Measurements from ENCODE around the gene CTNNA2.

- no peak for TF ChIP-seq SUZ12 (IDR thresholded peaks at IDR 0.05; ENCODE audit: low read length)
- no peak for TF ChIP-seq RFX5 (IDR thresholded peaks at IDR 0.05; ENCODE audit: borderline replicate concordance, low read depth, low read length)
- no peak for TF ChIP-seq YY1 (IDR thresholded peaks at IDR 0.05; ENCODE audit: low read depth, low read length)
- no peak for TF ChIP-seq SIRT6 (IDR thresholded peaks at IDR 0.05; ENCODE audit: low read length)
- no peak for TF ChIP-seq TEAD4 (IDR thresholded peaks at IDR 0.05; ENCODE audit: low read depth, low read length)
- TF ChIP-seq HDAC6 (IDR thresholded peaks at IDR 0.05; ENCODE audit: low read depth, low read length): no peak
- no peak for TF ChIP-seq ATF3 (IDR thresholded peaks at IDR 0.05; ENCODE audit: insufficient read depth, low read depth, low read length)
- no peak for TF ChIP-seq TAF1 (IDR thresholded peaks at IDR 0.05; ENCODE audit: low read depth, low read length)
- no peak for TF ChIP-seq POLR2A (IDR thresholded peaks at IDR 0.05; ENCODE audit: control extremely low read depth in 1 of 2, low read depth in 2 of 2, low read length in 2 of 2)
- no peak for TF ChIP-seq USF2 (IDR thresholded peaks at IDR 0.05; ENCODE audit: low read length)
- TF ChIP-seq CTCF (IDR thresholded peaks at IDR 0.05; ENCODE audit: control extremely low read depth in 1 of 3, insufficient read depth in 1 of 3, low read depth in 1 of 3, low read length in 3 of 3): no peak
- TF ChIP-seq ZNF274 (IDR thresholded peaks at IDR 0.05; ENCODE audit: borderline replicate concordance, extremely low read depth, low read length): no peak
- TF ChIP-seq BCL11A (IDR thresholded peaks at IDR 0.05; ENCODE audit: low read depth in 2 of 2, low read length in 2 of 2): no peak
Observed at GRCh38 chr2:79578952-79579351, 66.1 kb downstream of the CTNNA2 start.

Measured in H1 (cell line).